ENCODE measurements around the gene STOML1.

DNA sequence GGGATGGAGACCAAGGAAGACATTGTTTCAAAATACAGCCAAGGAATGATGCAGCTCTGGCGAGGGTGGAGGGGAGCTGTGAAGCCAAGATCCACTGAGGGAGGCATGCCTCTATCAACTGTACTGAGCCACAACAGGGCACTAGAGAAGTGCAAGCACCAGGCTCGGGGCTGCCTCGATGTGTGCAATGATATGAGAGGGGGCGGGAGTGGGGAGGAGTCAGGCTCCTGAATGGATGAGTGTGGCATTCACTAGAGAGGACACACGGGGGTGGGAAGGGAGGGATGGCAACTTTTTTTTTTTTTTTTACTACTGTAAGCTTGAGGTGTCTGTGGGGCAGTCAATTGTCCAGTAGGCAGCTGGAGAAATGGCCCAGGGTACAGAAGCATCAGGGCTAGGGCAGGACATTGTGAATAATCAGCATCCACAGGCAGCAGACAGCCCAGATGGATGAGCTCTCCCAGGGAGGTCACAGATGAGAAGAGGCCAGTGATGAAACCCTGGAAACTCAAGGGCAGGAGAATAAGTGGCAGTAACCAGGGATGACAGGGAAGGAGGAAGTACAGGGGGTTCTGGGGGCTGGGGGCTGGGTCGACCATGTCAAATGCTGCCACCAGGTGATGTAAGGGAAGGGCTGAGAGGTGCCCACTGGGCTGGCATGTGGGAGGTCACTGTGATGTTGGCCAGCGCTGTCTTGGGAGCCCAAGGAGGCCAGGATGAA lies 5.9 kb downstream of the STOML1 start:
- TF ChIP-seq CTCF (IDR thresholded peaks at IDR 0.05 in 8 of 11, conservative IDR thresholded peaks at IDR 0.05 in 3 of 11): no peak
- TF ChIP-seq POLR2A (IDR thresholded peaks at IDR 0.05): no peak

All from spleen (tissue), 7 donors.